Activated CD8-positive, alpha-beta T cell treated with anti-CD3 and anti-CD28 coated beads for 36 hours (primary cell): ENCODE data around the gene BCDIN3D. TPM values are rescaled to one million over a fixed set of nuclear protein-coding genes. Genes with fewer than 3 reads are reported as not detected.

Experiments
- ATAC-seq: fragments of 200-7000 bp; cut with Tn5 transposase; one replicate; pipeline ENCODE4 v1.10.0; 2021; ENCODE audit warnings: mild to moderate bottlenecking, moderate library complexity
- CTCF ChIA-PET: fragments of 350-600 bp; sonication (Branson Sonifier 250); formaldehyde crosslinking; loops from one replicate; lab custom pipeline; 2021; ENCODE audit warnings: antibody characterized with exemption; lab: Charles Lee
- POLR2A ChIA-PET: fragments of 350-600 bp; sonication (Branson Sonifier 250); formaldehyde crosslinking; loops from one replicate; lab custom pipeline; 2021; ENCODE audit warnings: antibody characterized with exemption; lab: Charles Lee
- DNase-seq: peaks from one replicate; pipeline ENCODE4 v3.0.0-alpha.2; 2020
- H3K27ac Mint-ChIP-seq: one replicate; pipeline ENCODE4 v1.8.0; 2021; ENCODE audit warnings: mild to moderate bottlenecking, mixed read lengths
- H3K27me3 Mint-ChIP-seq: one replicate; pipeline ENCODE4 v1.8.0; 2021; ENCODE audit warnings: mixed read lengths
- H3K36me3 Mint-ChIP-seq: one replicate; pipeline ENCODE4 v1.8.0; 2021; ENCODE audit warnings: low read depth, mixed read lengths
- H3K4me1 Mint-ChIP-seq: one replicate; pipeline ENCODE4 v1.8.0; 2021; ENCODE audit warnings: low read depth, mixed read lengths
- H3K4me3 Mint-ChIP-seq: one replicate; pipeline ENCODE4 v1.8.0; 2021; ENCODE audit warnings: mild to moderate bottlenecking, moderate library complexity, mixed read lengths
- H3K9me3 Mint-ChIP-seq: one replicate; pipeline ENCODE4 v1.8.0; 2021; ENCODE audit warnings: mixed read lengths
- intact Hi-C: fragments of 100-400 bp; cut with micrococcal nuclease; formaldehyde crosslinking; loops from one replicate; pipeline ENCODE4 v1.10.0; 2022
- total RNA-seq, 2 experiments: library from RNA; stranded (reverse); gene quantifications; one replicate each; pipeline ENCODE4 v1.2.3, GENCODE V29; 2021
- TF ChIP-seq, protein P1 (sequence below): fragments of 200-600 bp; IDR thresholded peaks from one replicate; pipeline ENCODE4 v1.8.0; 2022; ENCODE audit warnings: antibody characterized with exemption, mild to moderate bottlenecking

BCDIN3D gene
- total RNA-seq, 2 experiments from 2014 or later: 5.0 to 5.3 TPM

DNA sequence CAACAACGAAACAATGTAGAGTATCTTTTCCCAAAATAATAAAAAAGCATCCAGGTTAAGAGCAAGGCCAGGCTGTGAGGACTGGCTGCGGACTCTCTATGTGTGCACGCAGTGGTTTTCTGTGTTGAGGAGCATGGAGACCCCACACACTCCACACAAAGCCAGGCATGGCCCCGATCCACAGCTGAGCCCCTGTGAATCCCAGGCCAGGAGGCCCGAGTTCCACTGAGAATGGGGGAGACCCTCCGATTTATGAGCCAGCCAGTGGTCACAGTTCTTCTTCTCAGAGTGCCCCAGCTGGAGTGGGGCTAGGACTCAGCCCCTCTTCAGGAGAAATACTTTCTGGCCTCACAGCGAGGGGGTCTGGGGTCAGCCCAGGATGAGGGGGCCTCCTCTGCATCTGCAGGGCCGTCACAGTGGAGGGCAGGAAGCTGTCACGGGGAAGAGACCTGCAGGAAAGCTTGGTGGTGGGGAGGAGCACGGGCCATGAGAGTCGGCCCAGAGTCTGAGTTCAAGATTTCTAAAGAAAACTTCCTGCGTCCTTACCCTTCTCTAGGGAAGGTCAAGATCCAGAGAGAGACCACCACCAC, 34.8 kb downstream of the BCDIN3D start:
- Mint-ChIP-seq H3K4me3 (no peak overlapping the region), H3K9me3 (no peaks in the 10 kb centered on the region)

DNA sequence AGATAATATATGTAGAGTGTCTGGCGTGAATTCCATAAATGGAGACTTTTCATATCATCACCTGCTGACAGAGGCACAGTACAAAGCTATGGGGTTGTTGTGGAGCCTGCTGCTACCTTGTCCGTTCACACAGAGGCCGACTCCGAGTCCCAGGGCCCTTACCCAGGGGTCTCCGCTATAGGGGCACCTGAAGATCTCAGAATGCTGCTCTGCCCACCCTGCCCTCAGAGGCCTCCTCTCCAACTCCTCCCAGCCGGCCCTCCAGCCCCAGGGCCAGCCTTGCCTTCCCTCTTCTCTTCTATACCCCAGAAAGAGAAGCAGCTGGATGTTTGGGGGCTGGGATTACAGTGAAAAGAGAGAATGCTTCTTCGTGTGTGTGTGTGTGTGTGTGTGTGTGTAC, 36.0 kb downstream of the BCDIN3D start:
- ChIA-PET CTCF (interaction anchor here (0.6 kb wide), 1 partner anchor 33 kb away, joined by 3 read pairs; no protein-coding TSS in a partner anchor), POLR2A (no interaction called here)
- Mint-ChIP-seq H3K27me3 (no peaks in the 10 kb centered on the region), H3K4me1 (peaks cover 3% of the 10 kb centered on the region), H3K36me3 (peaks cover 1% of the 10 kb centered on the region), H3K27ac (no peak overlapping the region), H3K9me3 (no peaks in the 10 kb centered on the region), H3K4me3 (no peak overlapping the region)
- ATAC-seq: no peak
- DNase-seq: no peak
- TF ChIP-seq, protein P1, sequence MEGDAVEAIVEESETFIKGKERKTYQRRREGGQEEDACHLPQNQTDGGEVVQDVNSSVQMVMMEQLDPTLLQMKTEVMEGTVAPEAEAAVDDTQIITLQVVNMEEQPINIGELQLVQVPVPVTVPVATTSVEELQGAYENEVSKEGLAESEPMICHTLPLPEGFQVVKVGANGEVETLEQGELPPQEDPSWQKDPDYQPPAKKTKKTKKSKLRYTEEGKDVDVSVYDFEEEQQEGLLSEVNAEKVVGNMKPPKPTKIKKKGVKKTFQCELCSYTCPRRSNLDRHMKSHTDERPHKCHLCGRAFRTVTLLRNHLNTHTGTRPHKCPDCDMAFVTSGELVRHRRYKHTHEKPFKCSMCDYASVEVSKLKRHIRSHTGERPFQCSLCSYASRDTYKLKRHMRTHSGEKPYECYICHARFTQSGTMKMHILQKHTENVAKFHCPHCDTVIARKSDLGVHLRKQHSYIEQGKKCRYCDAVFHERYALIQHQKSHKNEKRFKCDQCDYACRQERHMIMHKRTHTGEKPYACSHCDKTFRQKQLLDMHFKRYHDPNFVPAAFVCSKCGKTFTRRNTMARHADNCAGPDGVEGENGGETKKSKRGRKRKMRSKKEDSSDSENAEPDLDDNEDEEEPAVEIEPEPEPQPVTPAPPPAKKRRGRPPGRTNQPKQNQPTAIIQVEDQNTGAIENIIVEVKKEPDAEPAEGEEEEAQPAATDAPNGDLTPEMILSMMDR: no peak
- intact Hi-C loops: no loop called here

More for the DNA sequence above, 34.8 kb downstream of the BCDIN3D start:
- intact Hi-C loops: no loop called here
- no peak for DNase-seq
- CTCF ChIA-PET: interaction anchor here (1.0 to 1.6 kb wide), 2 partner anchors 10 to 30 kb away, joined by 3 to 4 read pairs; no protein-coding TSS in a partner anchor
- Mint-ChIP-seq H3K27me3 (no peaks in the 10 kb centered on the region), H3K27ac (no peak overlapping the region), H3K4me1 (peaks cover 8% of the 10 kb centered on the region), H3K36me3 (no peaks in the 10 kb centered on the region)
- TF ChIP-seq, protein P1: no peak
- POLR2A ChIA-PET: no interaction called here
- ATAC-seq: no peak

DNA sequence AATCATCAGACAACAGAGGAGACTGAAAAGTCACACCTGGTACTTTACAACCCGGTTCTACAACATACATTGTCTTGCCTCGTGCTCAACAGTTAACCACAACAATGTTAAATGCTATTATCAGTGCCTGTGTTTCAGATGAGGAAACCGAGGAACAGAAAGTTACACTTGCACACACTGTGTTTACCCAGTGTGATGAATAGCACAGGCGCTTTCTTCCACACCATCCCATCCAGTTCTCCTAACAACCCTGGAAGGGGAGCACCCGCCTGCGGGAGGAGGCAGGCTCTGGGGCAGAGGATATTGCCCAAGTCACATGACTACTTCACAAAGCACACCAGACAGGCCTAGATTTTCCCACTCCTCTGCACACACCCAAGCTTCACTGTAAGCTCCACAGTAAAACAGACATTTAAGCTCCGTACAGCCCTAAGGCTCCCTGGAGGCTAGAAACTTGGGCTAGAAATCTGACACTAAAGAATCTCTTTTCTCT, 36.5 kb downstream of the BCDIN3D start:
- intact Hi-C loops: no loop called here
- CTCF ChIA-PET: interaction anchor here (0.6 kb wide), 1 partner anchor 33 kb away, joined by 3 read pairs; no protein-coding TSS in a partner anchor
- Mint-ChIP-seq H3K4me1 (no peaks in the 10 kb centered on the region), H3K27me3 (no peaks in the 10 kb centered on the region), H3K27ac (no peak overlapping the region), H3K36me3 (peaks cover 1% of the 10 kb centered on the region), H3K9me3 (no peaks in the 10 kb centered on the region), H3K4me3 (no peak overlapping the region)
- POLR2A ChIA-PET: no interaction called here
- no peak for ATAC-seq
- TF ChIP-seq, protein P1: no peak
- DNase-seq: no peak

DNA sequence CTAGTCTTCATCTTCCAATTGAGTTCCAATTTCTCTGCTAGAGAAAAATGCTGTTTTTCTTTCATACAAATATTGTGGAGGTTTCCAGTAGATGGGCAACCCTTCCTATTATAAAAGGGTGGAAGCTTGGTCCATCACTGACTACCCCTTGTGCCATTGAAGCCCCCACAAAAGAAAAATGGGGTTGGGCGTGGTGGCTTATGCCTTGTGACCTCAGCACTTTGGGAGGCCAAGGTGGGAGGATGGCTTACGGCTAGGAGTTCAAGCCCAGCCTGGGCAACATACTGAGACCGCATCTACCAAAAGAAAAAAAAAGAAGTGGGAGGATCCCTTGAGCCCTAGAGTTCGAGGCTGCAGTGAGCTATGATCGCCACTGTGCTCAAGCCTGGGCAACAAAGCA, 37.5 kb downstream of the BCDIN3D start:
- Mint-ChIP-seq H3K27ac (no peak overlapping the region), H3K4me1 (no peaks in the 10 kb centered on the region), H3K36me3 (peaks cover 1% of the 10 kb centered on the region), H3K27me3 (no peaks in the 10 kb centered on the region), H3K9me3 (no peaks in the 10 kb centered on the region), H3K4me3 (no peak overlapping the region)
- TF ChIP-seq, protein P1: no peak
- CTCF ChIA-PET: interaction anchor here (0.6 to 1.5 kb wide), 3 partner anchors 23 to 234 kb away, joined by 3 to 5 read pairs (median 4); no protein-coding TSS in a partner anchor
- ATAC-seq: no peak
- DNase-seq: no peak
- intact Hi-C loops: no loop called here
- POLR2A ChIA-PET: no interaction called here

DNA sequence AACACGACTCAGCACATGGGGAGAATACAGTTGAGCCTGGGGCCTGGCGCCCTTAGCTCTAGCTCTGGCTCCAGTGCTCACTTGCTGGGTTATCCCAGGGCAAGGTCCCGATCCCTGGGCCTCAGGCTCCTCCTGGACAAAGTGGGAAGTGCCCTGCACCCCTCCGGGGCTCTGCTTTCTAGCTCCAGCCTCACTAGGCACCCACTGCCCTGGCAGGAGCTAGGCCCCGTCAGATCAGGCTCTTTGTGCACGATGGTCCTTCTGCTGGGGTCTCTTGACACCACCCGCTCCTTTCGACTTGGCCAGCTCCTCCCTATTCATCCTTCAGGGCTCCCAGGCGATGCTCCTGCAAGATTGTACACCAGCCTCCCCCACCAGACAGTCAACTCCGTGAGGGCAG, 38.1 kb downstream of the BCDIN3D start:
- TF ChIP-seq, protein P1: no peak
- H3K4me3 Mint-ChIP-seq: no peak overlapping the region
- no peaks in the 10 kb centered on the region for H3K4me1 Mint-ChIP-seq
- ATAC-seq: no peak
- H3K27ac Mint-ChIP-seq: no peak overlapping the region
- ChIA-PET POLR2A (interaction anchor here (0.7 kb wide), 2 partner anchors 24 to 87 kb away, joined by 3 to 4 read pairs; no protein-coding TSS in a partner anchor), CTCF (interaction anchor here (0.6 to 1.5 kb wide), 3 partner anchors 21 to 235 kb away, joined by 3 to 5 read pairs (median 3); no protein-coding TSS in a partner anchor)
- peaks cover 1% of the 10 kb centered on the region for H3K36me3 Mint-ChIP-seq
- intact Hi-C loops: no loop called here
- no peak for DNase-seq
- H3K9me3 Mint-ChIP-seq: no peaks in the 10 kb centered on the region
- H3K27me3 Mint-ChIP-seq: no peaks in the 10 kb centered on the region
